Activated naive CD8-positive, alpha-beta T cell treated with anti-CD3 and anti-CD28 coated beads for 36 hours (primary cell): ENCODE measurements around the gene BET1L. TPM values are rescaled to one million over a fixed set of nuclear protein-coding genes. Genes with fewer than 3 reads are reported as not detected.

Experiments
- DNase-seq: peaks from one replicate; pipeline ENCODE4 v3.0.0; 2021
- H3K27ac Mint-ChIP-seq: one replicate; pipeline ENCODE4 v1.8.0; 2022; ENCODE audit warnings: mild to moderate bottlenecking, moderate library complexity, mixed read lengths
- H3K27me3 Mint-ChIP-seq: one replicate; pipeline ENCODE4 v1.8.0; 2022; ENCODE audit warnings: mild to moderate bottlenecking, mixed read lengths
- H3K36me3 Mint-ChIP-seq: one replicate; pipeline ENCODE4 v1.8.0; 2021; ENCODE audit warnings: mild to moderate bottlenecking, mixed read lengths
- H3K4me1 Mint-ChIP-seq: one replicate; pipeline ENCODE4 v1.8.0; 2021; ENCODE audit warnings: mixed read lengths
- H3K4me3 Mint-ChIP-seq: one replicate; pipeline ENCODE4 v1.8.0; 2022; ENCODE audit warnings: mild to moderate bottlenecking, moderate library complexity, mixed read lengths
- H3K9me3 Mint-ChIP-seq: one replicate; pipeline ENCODE4 v1.8.0; 2022; ENCODE audit warnings: mixed read lengths
- total RNA-seq, 2 experiments: library from RNA; stranded (reverse); gene quantifications; one replicate each; pipeline ENCODE4 v1.2.3, GENCODE V29; 2021

The BET1L gene
- total RNA-seq, 2 experiments from 2014 or later = 44.0 to 45.5 TPM

DNA sequence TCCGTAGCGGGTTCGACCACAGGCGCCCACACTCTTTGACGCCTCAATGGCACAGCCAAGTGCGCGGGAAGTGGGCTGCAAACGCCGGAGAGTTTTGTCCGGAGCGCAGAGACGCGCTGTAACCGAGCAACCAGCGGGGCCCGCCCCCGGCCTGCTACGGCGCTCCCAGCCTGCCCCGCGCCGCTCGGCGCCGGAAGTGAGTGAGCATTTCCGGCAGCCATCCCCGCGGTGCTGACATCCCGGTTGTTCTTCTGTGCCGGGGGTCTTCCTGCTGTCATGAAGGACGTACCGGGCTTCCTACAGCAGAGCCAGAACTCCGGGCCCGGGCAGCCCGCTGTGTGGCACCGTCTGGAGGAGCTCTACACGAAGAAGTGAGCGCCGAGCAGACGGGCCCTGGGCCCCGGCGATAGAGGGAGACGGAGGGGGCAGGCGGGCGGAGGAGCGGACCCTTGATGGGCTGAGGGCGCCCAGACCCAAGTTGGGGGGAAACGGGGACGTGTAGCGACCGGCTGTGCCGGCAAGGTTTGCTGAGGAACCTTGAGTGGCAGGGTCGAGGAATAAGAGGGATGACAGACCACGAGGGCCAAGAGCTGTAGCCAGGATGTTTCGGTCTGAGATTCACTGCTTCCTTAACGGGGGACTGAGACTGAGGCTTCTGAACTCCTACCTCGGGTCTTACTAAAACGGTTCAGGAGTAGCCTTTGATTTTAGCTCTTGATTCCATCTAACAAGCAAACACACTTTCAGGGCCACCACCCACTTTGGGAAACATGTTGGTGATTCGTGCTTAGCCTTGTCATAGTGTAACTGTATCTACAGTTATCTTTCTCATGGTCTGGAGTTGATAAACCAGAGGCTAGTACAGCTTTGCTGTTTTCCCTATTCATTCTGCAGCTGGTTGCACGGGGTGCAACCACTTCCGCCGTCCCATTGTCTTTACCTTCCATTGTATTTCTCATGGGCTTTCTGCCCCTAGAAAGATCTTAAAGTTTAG, 29.9 kb upstream of the BET1L start, which contains the start of gene PSMD13:
TSS of gene PSMD13 (plus strand) at position 203 of the 994 bp plus-strand sequence. CDS start at position 277, 74 bp downstream.
- peak within 1 kb of the TSS; percentile 99 for H3K27ac Mint-ChIP-seq
- no peaks in the 10 kb centered on the region for H3K9me3 Mint-ChIP-seq
- peaks cover 48% of the 10 kb centered on the region for H3K4me1 Mint-ChIP-seq
- H3K36me3 Mint-ChIP-seq = peaks cover 30% of the 10 kb centered on the region
- DNase-seq = peak; percentile 95
- no peaks in the 10 kb centered on the region for H3K27me3 Mint-ChIP-seq
- peak within 1 kb of the TSS; percentile 95 for H3K4me3 Mint-ChIP-seq

DNA sequence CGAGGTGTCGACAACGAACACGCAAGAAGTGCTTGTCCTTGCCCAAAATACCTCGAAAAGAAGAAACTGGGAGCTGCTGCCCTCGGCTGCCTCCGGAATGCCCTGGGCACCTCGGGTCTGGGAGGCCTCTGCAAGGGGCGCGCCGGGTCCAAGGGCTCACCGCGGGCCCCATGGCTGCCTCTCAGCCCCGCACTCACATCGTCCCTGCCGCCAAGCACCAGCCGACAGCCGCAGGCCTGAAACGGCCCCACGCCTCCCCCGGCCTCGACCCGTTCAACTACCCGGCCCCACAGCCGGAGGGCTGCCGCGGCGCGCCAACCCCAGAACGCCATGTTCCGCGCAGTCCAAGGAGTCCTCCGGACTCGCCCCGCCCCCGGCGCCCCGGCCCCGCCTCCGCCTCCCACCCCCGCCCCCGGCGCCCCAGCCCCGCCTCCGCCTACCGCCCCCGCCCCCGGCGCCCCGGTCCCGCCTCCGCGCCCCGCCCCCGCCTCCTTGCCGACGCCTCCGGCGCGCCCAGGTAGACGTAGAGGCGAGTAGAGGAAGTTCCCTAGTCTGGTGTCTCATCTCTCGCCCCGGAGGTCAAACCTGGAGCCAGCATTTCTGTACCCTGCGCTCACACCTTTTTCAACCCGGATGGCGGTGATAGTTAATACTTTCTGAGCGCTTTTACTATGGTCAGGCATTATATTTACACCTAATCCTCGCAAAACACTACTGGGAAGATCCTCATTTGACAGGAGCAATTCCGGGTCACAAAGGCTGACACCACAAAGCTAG, 29.0 kb upstream of the BET1L start, which contains the start of gene SIRT3:
TSS of gene SIRT3 (minus strand) at position 346 of the 777 bp plus-strand sequence. CDS start at position 332, 14 bp downstream.
- H3K27me3 Mint-ChIP-seq = no peaks in the 10 kb centered on the region
- peaks cover 39% of the 10 kb centered on the region for H3K4me1 Mint-ChIP-seq
- peak within 1 kb of the TSS; percentile 99 for H3K27ac Mint-ChIP-seq
- H3K9me3 Mint-ChIP-seq = no peaks in the 10 kb centered on the region
- peaks cover 21% of the 10 kb centered on the region for H3K36me3 Mint-ChIP-seq
- H3K4me3 Mint-ChIP-seq = peak within 1 kb of the TSS; percentile 95
- peak; percentile 80 for DNase-seq

DNA sequence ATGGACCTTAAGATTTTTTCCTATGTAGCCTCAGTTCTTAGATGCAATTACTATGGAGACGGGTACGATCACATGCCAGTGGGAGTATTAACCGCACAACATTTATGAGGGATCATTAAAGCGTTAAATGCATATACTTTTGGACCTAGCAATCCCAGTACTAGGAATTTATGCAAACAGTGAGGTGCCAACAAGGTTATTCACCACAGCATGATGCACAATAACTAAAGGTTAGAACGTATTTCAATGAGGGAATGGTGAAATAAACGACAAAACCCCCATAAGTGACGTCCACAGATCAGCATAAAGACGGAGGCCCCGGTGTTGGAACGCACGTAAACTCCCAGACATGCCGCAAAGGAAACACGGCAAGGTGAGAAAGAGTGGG, 28.4 kb upstream of the BET1L start:
- H3K27me3 Mint-ChIP-seq = no peaks in the 10 kb centered on the region
- DNase-seq = no peak
- H3K4me1 Mint-ChIP-seq = peaks cover 37% of the 10 kb centered on the region

DNA sequence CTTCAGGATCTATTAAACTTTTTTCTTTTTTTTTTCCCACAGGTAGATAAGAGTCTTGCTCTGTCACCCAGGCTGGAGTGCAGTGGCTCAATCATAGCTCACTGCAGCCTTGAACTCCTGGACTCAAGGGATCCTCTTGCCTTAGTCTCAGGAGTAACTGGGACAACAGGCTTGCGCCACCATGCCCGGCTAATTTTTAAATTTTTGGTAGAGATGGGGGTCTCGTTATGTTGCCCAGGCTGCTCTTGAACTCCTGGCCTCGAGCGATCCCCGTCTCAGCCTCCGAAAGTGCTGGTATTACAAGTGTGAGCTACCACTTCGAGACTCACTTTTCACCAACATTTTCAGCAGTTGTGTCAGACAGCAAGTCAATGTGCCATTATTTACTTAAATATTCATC, 28.0 kb upstream of the BET1L start:
- Mint-ChIP-seq H3K9me3 (no peaks in the 10 kb centered on the region), H3K27ac (peak overlapping the region; percentile 91), H3K36me3 (peaks cover 18% of the 10 kb centered on the region), H3K27me3 (no peaks in the 10 kb centered on the region), H3K4me3 (peak overlapping the region; percentile 87), H3K4me1 (peaks cover 35% of the 10 kb centered on the region)
- DNase-seq = no peak

More for the DNA sequence above, 28.4 kb upstream of the BET1L start:
- H3K9me3 Mint-ChIP-seq = no peaks in the 10 kb centered on the region
- peak overlapping the region; percentile 91 for H3K27ac Mint-ChIP-seq
- H3K36me3 Mint-ChIP-seq = peaks cover 19% of the 10 kb centered on the region
- H3K4me3 Mint-ChIP-seq = peak overlapping the region; percentile 87

DNA sequence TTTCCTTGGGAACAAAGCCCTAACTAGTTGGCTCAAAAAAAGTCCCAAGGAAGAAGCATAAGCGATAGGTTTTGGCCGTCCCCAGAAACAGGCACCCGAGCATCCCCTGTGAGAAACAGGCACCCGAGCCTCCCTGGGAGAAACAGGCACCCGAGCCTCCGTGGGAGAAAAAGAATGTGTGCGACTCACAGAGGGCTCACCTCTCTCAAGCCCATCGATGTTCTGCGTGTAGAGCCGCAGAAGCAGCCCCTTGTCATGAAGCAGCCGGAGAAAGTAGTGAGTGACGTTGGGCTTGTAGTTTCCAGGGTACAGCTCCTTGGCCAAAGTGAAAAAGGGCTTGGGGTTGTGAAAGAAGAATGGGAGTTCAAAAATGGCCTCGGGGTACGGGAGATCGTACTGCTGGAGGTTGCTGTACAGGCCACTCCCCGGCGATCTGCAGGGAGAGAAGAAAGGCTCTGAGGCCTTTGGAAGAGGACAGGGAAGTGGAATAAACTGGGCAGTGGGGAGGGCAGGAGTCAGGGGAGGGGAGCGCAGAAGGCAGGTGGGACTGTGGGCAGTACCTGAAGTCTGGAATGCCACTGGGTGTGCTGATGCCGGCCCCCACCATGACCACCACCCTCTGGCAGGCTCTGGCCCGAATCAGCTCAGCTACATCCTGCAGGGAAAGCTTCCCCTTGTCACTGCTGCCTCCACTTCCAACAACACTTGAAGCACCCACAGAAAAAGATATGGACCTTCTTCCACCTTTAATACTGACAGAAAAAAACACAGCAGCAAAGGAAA, 25.8 kb upstream of the BET1L start:
- no peak overlapping the region for H3K4me3 Mint-ChIP-seq
- no peak for DNase-seq
- no peaks in the 10 kb centered on the region for H3K27me3 Mint-ChIP-seq
- H3K4me1 Mint-ChIP-seq = peaks cover 27% of the 10 kb centered on the region
- H3K27ac Mint-ChIP-seq = peak overlapping the region; percentile 27
- H3K36me3 Mint-ChIP-seq = peaks cover 2% of the 10 kb centered on the region
- no peaks in the 10 kb centered on the region for H3K9me3 Mint-ChIP-seq

DNA sequence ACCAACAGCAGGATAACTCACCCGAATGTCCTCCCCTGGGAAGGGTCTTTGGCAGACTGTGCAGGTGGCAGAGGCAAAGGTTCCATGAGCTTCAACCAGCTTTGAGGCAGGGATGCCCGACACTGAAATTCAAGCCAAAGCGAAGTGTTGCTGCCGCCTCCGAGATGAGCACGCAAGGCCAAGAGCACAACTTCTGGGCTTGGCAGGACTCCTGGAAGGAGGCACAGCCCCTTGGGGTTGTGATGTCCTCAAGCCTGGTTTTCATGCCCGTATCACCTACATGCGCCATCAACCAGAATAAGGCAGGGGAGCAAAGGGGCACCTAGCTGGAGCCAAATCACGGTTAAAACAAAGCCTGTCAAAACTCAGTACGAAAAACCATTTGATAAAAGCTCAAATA, 23.2 kb upstream of the BET1L start:
- Mint-ChIP-seq H3K4me3 (no peak overlapping the region), H3K36me3 (peaks cover 4% of the 10 kb centered on the region), H3K27ac (no peak overlapping the region), H3K4me1 (peaks cover 33% of the 10 kb centered on the region), H3K27me3 (no peaks in the 10 kb centered on the region), H3K9me3 (no peaks in the 10 kb centered on the region)
- DNase-seq = no peak

DNA sequence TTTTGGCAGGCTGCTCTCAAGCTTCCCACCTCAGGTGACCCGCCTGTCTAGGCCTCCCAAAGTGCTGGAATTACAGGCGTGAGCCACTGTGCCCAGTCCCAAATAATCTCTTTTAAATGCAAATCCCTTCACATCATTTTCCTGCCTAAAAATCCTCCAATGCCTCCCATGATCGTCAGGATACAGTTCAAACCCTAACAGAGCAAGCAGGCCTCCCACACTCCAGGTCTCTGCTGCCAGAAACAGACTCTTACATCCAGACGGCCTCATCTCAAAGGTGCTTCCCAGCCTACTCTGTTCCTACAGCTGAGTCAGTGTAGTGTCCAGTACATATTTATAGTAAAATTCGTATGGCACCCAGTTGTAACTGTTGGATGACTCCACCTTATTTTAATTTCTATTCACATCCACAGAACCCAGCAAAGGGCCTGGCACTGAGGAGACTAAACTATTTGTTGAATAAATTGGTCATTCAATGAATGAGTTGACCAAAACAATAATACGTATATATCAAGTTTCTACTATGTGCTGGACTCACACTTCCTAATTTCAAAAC, 20.7 kb upstream of the BET1L start:
- no peak for DNase-seq
- H3K27ac Mint-ChIP-seq = no peak overlapping the region
- H3K4me3 Mint-ChIP-seq = no peak overlapping the region
- H3K4me1 Mint-ChIP-seq = peaks cover 19% of the 10 kb centered on the region
- no peaks in the 10 kb centered on the region for H3K27me3 Mint-ChIP-seq
- peaks cover 6% of the 10 kb centered on the region for H3K36me3 Mint-ChIP-seq
- H3K9me3 Mint-ChIP-seq = no peaks in the 10 kb centered on the region

DNA sequence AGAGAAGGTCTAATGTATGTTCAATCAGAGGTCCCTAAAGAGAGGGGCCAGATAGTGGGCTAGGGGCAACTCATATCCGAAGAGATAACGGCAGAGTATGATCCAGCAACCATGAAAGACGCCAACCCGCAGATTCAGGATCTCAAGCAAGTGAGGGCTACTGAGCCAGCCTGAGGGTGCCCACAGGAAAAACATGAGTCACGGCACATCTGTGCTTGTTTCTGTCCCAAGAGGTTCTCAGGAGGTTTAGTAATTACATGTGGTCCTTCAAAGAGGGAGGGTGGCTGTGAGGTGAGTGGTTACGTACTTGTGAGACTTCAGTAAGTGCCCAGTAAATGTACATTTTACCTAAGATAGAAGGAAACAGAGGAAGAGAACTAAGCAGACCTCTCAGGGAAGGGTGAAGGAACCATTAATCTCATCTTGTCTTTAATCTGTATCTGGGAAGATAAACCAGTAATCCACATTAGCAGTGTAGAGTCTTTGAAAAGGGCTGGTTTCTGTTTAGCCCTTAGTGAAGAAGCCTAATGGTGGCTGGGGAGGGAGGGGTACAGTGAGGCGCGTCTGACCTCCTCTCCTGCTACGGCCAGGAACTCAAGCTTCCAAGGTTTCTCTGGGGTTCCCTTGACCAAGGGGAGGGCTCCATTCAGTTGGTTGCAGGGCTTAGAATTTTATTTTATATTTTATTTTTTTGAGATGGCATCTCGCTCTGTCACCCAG, 18.7 kb upstream of the BET1L start:
- H3K4me1 Mint-ChIP-seq = peaks cover 19% of the 10 kb centered on the region
- DNase-seq = no peak
- H3K36me3 Mint-ChIP-seq = peaks cover 9% of the 10 kb centered on the region
- no peaks in the 10 kb centered on the region for H3K27me3 Mint-ChIP-seq
- H3K27ac Mint-ChIP-seq = peak overlapping the region; percentile 23
- H3K4me3 Mint-ChIP-seq = no peak overlapping the region
- H3K9me3 Mint-ChIP-seq = no peaks in the 10 kb centered on the region

DNA sequence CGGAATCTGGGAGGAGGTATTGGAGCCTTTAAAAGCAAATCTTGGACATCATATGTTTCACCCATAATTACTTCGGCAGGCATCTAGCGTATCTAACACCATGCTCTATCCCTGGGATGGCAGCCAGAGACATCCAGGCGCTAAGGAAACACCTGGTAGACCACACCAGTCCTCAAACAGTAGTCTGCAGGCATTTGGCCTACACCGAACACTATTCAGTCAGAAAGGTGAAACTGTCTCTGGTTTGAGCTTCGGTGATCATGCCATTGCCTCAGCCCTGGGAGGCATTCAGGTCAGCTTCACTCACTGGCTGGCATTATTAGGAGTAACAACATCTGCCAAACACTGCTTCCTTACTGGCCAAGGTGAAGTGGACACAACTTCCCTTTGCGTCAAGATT, 17.2 kb upstream of the BET1L start:
- Mint-ChIP-seq H3K27ac (no peak overlapping the region), H3K9me3 (no peaks in the 10 kb centered on the region), H3K4me3 (no peak overlapping the region), H3K36me3 (peaks cover 6% of the 10 kb centered on the region), H3K4me1 (peaks cover 19% of the 10 kb centered on the region), H3K27me3 (no peaks in the 10 kb centered on the region)
- no peak for DNase-seq

DNA sequence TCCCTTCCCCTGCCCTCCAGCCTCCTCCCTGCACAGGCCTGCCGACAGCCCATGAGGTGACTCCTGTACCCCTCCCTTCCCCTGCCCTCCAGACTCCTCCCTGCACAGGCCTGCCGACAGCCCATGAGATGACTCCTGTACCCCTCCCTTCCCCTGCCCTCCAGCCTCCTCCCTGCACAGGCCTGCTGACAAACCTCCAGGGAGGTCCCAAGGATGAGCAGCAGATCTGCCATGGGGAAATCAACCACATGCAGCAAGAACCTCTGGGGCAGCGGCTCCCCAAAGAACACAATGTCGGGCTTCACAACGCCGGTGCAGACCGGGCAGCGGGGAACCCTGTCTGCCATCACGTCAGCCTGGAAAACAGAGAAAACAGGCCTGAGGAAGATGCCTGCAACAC, 16.7 kb upstream of the BET1L start:
- DNase-seq = no peak
- Mint-ChIP-seq H3K9me3 (no peaks in the 10 kb centered on the region), H3K4me1 (peaks cover 18% of the 10 kb centered on the region), H3K27me3 (no peaks in the 10 kb centered on the region), H3K27ac (no peak overlapping the region), H3K36me3 (peaks cover 6% of the 10 kb centered on the region), H3K4me3 (no peak overlapping the region)

DNA sequence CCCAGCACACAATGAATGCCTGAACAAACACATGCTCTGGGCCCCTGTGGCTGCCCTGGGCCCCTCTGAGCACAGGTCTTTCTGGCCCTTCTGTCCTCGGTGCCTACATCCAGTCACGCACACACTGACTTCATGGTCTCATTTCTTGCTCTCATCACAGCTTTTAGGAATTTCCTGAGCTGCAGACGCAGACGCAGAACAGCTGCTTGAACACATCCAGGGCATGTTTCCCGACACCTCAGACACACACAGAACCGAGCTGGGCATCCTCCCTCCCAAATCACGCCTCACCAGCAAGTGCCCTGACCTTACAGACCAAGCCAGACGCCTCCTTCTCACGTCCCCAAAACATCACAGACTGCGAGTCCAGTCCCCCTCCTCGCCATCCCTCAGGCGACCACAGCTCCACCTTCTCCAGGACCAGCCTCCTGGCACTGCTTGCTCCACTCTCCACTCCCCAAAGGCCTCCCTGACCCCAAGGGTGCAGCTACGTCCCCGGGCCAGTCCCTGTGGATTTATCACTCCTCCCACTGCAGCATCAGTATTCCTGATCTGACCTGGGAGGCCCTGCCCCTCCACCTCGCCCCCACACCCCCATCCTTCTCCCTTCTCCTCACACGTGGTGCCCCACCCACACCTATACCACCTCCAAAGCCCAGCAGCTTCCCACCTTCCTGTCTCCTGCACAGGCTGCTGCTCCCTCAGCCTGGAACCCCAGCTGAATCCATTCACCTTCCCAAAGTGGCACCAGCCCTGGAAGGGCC, 16.0 kb upstream of the BET1L start:
- H3K36me3 Mint-ChIP-seq = peaks cover 6% of the 10 kb centered on the region
- no peak overlapping the region for H3K4me3 Mint-ChIP-seq
- no peaks in the 10 kb centered on the region for H3K9me3 Mint-ChIP-seq
- DNase-seq = no peak
- H3K4me1 Mint-ChIP-seq = peaks cover 11% of the 10 kb centered on the region
- no peak overlapping the region for H3K27ac Mint-ChIP-seq
- H3K27me3 Mint-ChIP-seq = no peaks in the 10 kb centered on the region

DNA sequence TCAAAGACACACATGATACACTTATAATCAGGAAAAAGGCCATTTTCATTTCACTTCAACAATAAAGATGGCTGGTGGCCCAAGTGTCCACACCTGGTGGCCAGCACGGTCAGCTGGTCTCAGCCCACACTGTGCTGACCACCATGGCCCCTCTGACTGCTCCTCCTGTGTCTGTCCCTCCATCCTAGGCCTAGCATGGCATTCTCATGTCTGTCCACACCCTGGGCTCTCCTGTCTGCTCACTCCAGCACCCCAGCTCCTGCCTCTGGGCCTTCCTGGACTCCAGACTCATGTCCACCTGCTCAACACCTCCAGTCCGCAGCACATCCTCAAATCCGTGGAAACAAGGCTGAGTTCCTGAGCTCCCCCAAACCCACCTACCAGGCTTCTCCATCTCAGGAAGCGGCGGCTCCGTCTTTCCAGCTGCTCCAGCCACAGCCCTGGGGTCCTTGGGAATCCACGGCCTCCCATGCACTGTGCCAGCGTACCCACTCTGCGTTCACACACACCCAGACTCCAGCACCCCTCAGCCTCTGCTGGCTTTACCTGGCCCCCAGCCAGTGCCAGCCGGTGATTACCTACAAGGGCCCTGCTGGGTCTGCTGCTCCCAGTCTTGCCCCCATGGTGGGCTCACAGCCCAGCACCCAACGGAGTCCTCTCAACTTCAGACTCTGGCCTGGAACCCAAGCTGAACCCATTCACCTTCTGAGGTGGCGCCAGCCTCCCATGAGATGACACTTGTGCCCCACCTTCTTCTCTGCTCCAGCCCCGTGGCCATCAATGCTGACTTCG, 15.0 kb upstream of the BET1L start:
- no peak overlapping the region for H3K4me3 Mint-ChIP-seq
- peaks cover 12% of the 10 kb centered on the region for H3K4me1 Mint-ChIP-seq
- DNase-seq = no peak
- H3K27me3 Mint-ChIP-seq = no peaks in the 10 kb centered on the region
- no peak overlapping the region for H3K27ac Mint-ChIP-seq
- peaks cover 5% of the 10 kb centered on the region for H3K36me3 Mint-ChIP-seq
- H3K9me3 Mint-ChIP-seq = no peaks in the 10 kb centered on the region

DNA sequence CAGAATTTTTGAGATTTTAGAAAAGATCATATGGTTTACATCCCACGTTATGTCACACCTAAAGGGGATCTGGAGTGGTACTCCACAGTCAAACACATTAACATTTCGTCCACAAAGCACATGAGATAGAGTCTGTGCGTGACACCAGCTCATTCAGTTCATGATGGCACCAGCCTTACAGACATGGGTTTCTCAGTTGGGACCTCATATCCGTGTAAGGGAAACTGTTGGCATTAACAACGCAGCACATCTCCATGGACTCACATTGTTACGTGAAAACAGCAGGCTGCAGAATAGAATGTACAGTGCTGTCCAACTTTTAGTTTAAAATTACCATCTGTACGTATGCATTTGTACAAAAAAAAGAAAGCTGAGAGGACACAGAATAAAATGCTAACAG, 14.3 kb upstream of the BET1L start:
- no peaks in the 10 kb centered on the region for H3K9me3 Mint-ChIP-seq
- H3K27ac Mint-ChIP-seq = no peak overlapping the region
- no peak for DNase-seq
- H3K36me3 Mint-ChIP-seq = peaks cover 5% of the 10 kb centered on the region
- no peak overlapping the region for H3K4me3 Mint-ChIP-seq
- peaks cover 12% of the 10 kb centered on the region for H3K4me1 Mint-ChIP-seq
- no peaks in the 10 kb centered on the region for H3K27me3 Mint-ChIP-seq
